Loucy (cell line): ENCODE measurements around the gene CHRNA3.

Experiments used
- CTCF ChIP-seq: fragments of 200-600 bp; sonication (generic); conservative IDR thresholded peaks from 2 replicates; pipeline ENCODE4 v1.5.1; 2014; ENCODE audit warnings: mild to moderate bottlenecking, antibody characterized with exemption, low read length
- EZH2phosphoT487 ChIP-seq: fragments of 200-600 bp; IDR thresholded peaks from 2 replicates; pipeline ENCODE4 v1.6.1; 2018; ENCODE audit warnings: antibody characterized with exemption, mild to moderate bottlenecking, moderate library complexity, borderline replicate concordance

GRCh38 chr15:78634210-78635145, 13.7 kb upstream of the CHRNA3 start:
- TF ChIP-seq CTCF (no peak), EZH2phosphoT487 (no peak)
